GM18526 (cell line): ENCODE measurements around the gene COG5.

Source experiments
- POLR2A ChIP-seq: IDR thresholded peaks from 3 replicates; pipeline ENCODE4 v1.6.1; 2011; ENCODE audit not compliant: insufficient read length; ENCODE audit errors: extremely low read depth

The COG5 gene

GRCh38 chr7:107207459-107207858, 356.3 kb downstream of the COG5 start:
- TF ChIP-seq POLR2A: no peak

- no peak for TF ChIP-seq POLR2A
Measured at GRCh38 chr7:107206706-107207105, 357.0 kb downstream of the COG5 start.

- no peak for TF ChIP-seq POLR2A
Measured at GRCh38 chr7:107206136-107206535, 357.6 kb downstream of the COG5 start.

GRCh38 chr7:107203607-107204006, 360.1 kb downstream of the COG5 start:
- TF ChIP-seq POLR2A: no peak

- no peak for TF ChIP-seq POLR2A
Measured at GRCh38 chr7:107201795-107202450, 361.8 kb downstream of the COG5 start.

- no peak for TF ChIP-seq POLR2A
Measured at GRCh38 chr7:107196834-107197610, 366.7 kb downstream of the COG5 start.

GRCh38 chr7:107194052-107194451, 369.7 kb downstream of the COG5 start:
- no peak for TF ChIP-seq POLR2A

- no peak for TF ChIP-seq POLR2A
Measured at GRCh38 chr7:107190090-107190489, 373.6 kb downstream of the COG5 start.

GRCh38 chr7:107187774-107188173, 375.9 kb downstream of the COG5 start:
- TF ChIP-seq POLR2A: no peak

GRCh38 chr7:107186240-107186639, 377.5 kb downstream of the COG5 start:
- no peak for TF ChIP-seq POLR2A

- no peak for TF ChIP-seq POLR2A
Measured at GRCh38 chr7:107185716-107186115, 378.0 kb downstream of the COG5 start.

GRCh38 chr7:107181172-107181571, 382.5 kb downstream of the COG5 start:
- TF ChIP-seq POLR2A: no peak

- no peak for TF ChIP-seq POLR2A
Measured at GRCh38 chr7:107180378-107180777, 383.3 kb downstream of the COG5 start.

GRCh38 chr7:107179326-107180164, 384.2 kb downstream of the COG5 start:
- no peak for TF ChIP-seq POLR2A

GRCh38 chr7:107173691-107174406, 389.9 kb downstream of the COG5 start:
- no peak for TF ChIP-seq POLR2A
